ENCODE measurements around the gene ITIH5. TPM values are rescaled to one million over a fixed set of nuclear protein-coding genes. Genes with fewer than 3 reads are reported as not detected.

ITIH5 gene
- total and polyA plus RNA-seq, 7 donors = 0.60 to 126 (median 48.2) TPM

GRCh38 chr10:7707858-7708622 is 41.3 kb upstream of the ITIH5 start:
- no peak overlapping the region for H3K27ac ChIP-seq
- WGBS, 2 donors = 85 to 90% methylated on average over 5 of the region's 5 CpGs
- intact Hi-C loops (cut with DNase I) = no loop called here

GRCh38 chr10:7707102-7707501 is 40.3 kb upstream of the ITIH5 start:
- Histone ChIP-seq H3K4me1 (peaks cover 0 to 13% (median 0%) of the 10 kb centered on the region in 4 donors), H3K9me3 (no peaks in the 10 kb centered on the region), H3K27ac (no peak overlapping the region), H3K36me3 (no peaks in the 10 kb centered on the region), H3K27me3 (no peaks in the 10 kb centered on the region), H3K4me3 (no peak overlapping the region)
- intact Hi-C loops (cut with DNase I) = no loop called here
- 35 to 73% methylated on average over 4 of the region's 4 CpGs for WGBS, 2 donors
- TF ChIP-seq POLR2A (IDR thresholded peaks at IDR 0.05) (no peak), EP300 (IDR thresholded peaks at IDR 0.05) (no peak), POLR2AphosphoS5 (IDR thresholded peaks at IDR 0.05) (no peak), CTCF (IDR thresholded peaks at IDR 0.05) (no peak)
- no peak for DNase-seq

More at GRCh38 chr10:7707858-7708622, 41.3 kb upstream of the ITIH5 start:
- DNase-seq = no peak
- Histone ChIP-seq H3K27me3 (no peaks in the 10 kb centered on the region), H3K4me3 (no peak overlapping the region), H3K36me3 (no peaks in the 10 kb centered on the region), H3K4me1 (peaks cover 0 to 13% (median 0%) of the 10 kb centered on the region in 4 donors), H3K9me3 (no peaks in the 10 kb centered on the region)
- TF ChIP-seq POLR2A (IDR thresholded peaks at IDR 0.05) (no peak), EP300 (IDR thresholded peaks at IDR 0.05) (no peak), POLR2AphosphoS5 (IDR thresholded peaks at IDR 0.05) (no peak), CTCF (IDR thresholded peaks at IDR 0.05) (no peak)

GRCh38 chr10:7706534-7707073 is 39.8 kb upstream of the ITIH5 start:
- TF ChIP-seq POLR2AphosphoS5 (IDR thresholded peaks at IDR 0.05) = no peak
- TF ChIP-seq EP300 (IDR thresholded peaks at IDR 0.05) = no peak
- TF ChIP-seq POLR2A (IDR thresholded peaks at IDR 0.05) = no peak
- no peak for TF ChIP-seq CTCF (IDR thresholded peaks at IDR 0.05)
- Histone ChIP-seq H3K27ac (no peak overlapping the region), H3K27me3 (no peaks in the 10 kb centered on the region), H3K4me1 (peaks cover 0 to 13% (median 0%) of the 10 kb centered on the region in 4 donors), H3K4me3 (no peak overlapping the region), H3K9me3 (no peaks in the 10 kb centered on the region), H3K36me3 (no peaks in the 10 kb centered on the region)
- intact Hi-C loops (cut with DNase I) = no loop called here
- 77 to 89% methylated on average over 4 of the region's 4 CpGs for WGBS, 2 donors
- DNase-seq = no peak

GRCh38 chr10:7705341-7705740 is 38.6 kb upstream of the ITIH5 start:
- 79 to 86% methylated on average over 3 of the region's 3 CpGs for WGBS, 2 donors
- peaks cover 0 to 13% (median 0%) of the 10 kb centered on the region in 4 donors for H3K4me1 ChIP-seq
- no peak overlapping the region for H3K27ac ChIP-seq
- intact Hi-C loops (cut with DNase I) = no loop called here
- no peaks in the 10 kb centered on the region for H3K9me3 ChIP-seq
- no peaks in the 10 kb centered on the region for H3K36me3 ChIP-seq
- no peak overlapping the region for H3K4me3 ChIP-seq
- TF ChIP-seq EP300 (IDR thresholded peaks at IDR 0.05) = no peak
- no peak for TF ChIP-seq POLR2A (IDR thresholded peaks at IDR 0.05)
- TF ChIP-seq CTCF (IDR thresholded peaks at IDR 0.05) = no peak
- H3K27me3 ChIP-seq = no peaks in the 10 kb centered on the region
- no peak for DNase-seq
